GM12873 (cell line): ENCODE data around the gene MACROD2.

Experiments
- TF ChIP-seq, protein P1 (sequence below): IDR thresholded peaks from 2 replicates; pipeline ENCODE4 v1.5.1; 2012; ENCODE audit warnings: low read depth, mild to moderate bottlenecking, moderate library complexity, low read length, control low read depth; ENCODE audit not compliant: insufficient read depth; ENCODE audit errors: missing control alignments

The MACROD2 gene

DNA sequence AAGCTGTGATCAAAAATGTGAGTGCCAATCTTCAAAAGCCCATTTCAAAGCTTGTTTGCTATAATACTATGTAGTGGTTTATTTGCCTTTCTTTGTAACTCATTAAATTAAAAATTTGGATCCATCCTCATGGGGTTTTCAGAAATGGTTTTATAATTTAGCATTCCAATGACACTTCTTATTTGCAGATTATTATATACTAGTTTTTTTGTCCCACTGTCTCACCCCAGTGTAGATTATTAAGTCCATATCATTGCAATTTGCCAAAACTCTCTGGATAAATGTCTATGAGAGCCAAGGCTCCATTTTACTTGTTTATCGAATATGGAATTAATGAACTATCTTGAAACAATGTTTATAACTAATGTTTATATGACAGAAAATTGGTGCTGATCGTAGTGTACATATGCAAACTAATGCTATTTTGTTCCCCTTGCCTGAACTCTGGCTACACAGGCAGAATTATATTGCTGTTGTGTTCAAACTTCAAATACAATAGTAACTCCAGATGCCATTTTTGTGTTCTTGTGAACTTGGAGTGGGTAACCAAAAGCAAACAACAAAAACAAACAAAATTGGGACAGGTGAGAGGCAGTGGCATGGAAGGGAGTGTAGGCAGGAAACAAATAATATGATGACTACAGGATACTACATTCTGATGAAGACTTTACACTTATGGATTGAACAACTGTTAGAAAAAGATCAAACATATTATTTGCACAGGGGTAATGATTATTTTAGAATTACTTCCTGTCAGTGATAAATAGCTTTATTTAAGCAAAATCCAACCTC is 649.2 kb downstream of the MACROD2 start:
- TF ChIP-seq, protein P1, sequence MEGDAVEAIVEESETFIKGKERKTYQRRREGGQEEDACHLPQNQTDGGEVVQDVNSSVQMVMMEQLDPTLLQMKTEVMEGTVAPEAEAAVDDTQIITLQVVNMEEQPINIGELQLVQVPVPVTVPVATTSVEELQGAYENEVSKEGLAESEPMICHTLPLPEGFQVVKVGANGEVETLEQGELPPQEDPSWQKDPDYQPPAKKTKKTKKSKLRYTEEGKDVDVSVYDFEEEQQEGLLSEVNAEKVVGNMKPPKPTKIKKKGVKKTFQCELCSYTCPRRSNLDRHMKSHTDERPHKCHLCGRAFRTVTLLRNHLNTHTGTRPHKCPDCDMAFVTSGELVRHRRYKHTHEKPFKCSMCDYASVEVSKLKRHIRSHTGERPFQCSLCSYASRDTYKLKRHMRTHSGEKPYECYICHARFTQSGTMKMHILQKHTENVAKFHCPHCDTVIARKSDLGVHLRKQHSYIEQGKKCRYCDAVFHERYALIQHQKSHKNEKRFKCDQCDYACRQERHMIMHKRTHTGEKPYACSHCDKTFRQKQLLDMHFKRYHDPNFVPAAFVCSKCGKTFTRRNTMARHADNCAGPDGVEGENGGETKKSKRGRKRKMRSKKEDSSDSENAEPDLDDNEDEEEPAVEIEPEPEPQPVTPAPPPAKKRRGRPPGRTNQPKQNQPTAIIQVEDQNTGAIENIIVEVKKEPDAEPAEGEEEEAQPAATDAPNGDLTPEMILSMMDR: no peak

DNA sequence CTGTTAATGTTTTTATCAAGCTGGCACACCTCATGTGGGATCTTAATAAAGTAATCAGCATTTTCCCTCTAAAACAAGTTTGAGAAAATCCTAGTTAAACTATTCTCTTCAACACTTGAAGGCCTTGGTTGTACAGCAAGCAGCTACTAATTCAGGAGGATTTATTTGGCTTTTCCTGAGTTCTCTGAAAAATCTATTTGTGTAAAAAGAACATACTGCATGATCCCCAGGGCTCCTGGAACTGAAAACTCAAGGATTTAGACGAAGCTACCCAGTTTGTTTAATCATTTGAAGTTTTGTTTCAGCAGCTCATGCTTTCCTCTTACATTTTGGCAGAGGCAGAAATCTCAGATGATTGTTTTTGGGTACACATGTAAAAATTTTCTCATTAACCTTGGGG is 651.7 kb downstream of the MACROD2 start:
- TF ChIP-seq, protein P1: no peak

DNA sequence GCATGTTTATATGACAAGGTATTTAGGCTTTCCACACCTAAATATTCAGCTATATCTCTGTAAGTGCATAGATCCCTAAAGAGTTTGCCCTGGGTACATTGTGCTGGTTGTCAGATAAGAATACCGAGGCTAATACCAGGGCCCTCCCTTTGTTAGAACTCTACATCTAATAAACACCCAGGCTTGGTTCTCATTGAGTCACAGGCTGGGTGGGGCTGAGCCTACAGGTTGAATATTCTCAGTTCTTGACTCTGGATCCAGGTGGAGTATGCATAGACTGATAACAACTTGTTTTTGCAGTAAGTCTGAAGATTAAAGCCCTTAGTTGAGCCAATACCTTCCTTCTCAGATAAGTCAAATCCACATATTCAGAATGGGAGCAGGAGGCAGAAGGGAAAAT is 654.3 kb downstream of the MACROD2 start:
- TF ChIP-seq, protein P1: no peak

DNA sequence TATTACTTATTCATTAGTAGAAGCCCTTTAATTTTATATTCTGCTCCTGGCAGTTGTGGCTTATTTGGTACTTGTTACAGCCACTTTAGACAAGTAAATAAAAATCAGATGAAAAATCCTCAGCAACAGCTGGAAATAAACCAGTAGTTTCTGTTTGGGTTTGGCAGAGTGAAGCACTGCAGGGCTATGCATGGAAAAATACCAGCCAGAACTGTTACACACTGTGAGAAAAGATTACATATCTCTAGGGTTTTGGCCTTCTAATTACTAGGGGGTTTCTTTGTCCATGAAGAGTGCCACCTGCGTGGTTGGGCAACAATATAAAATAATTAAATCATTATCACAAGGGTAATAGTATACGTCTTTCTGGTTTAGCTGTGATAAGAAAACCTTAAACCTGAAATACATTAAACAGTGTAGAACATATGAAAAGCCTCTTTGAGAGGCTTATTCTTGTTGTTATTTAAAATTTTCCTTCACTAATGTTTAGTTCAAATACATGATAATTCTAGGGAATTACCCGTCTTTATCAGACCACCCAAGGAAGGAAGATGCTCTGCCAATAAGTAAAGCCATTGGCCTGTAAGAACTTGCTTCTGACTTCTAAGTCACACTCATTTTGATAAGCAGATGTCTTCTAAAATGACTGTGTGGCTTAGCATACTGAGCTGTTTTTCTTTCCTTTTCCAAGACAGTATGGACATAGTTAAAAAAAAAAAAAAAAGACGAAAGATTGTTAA is 662.1 kb downstream of the MACROD2 start:
- TF ChIP-seq, protein P1: no peak

DNA sequence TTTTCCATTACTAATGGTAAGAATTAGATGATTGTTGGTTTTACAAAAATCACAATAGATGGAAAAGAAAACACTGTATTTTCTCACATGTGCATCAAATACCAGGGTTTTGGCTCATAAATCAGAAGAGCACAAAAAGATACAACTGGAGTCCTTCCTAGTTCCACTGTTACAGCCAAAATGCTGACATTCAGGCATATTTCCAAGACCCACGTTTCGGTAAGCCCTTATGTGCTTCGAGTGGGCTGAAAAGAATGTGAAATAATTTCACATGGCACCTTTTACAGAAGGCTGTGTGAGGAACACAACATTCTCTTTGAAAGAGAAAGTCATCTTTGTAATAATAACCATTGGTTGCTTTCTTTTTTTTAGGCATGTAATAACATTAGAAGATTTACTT is 668.8 kb downstream of the MACROD2 start:
- TF ChIP-seq, protein P1: no peak

DNA sequence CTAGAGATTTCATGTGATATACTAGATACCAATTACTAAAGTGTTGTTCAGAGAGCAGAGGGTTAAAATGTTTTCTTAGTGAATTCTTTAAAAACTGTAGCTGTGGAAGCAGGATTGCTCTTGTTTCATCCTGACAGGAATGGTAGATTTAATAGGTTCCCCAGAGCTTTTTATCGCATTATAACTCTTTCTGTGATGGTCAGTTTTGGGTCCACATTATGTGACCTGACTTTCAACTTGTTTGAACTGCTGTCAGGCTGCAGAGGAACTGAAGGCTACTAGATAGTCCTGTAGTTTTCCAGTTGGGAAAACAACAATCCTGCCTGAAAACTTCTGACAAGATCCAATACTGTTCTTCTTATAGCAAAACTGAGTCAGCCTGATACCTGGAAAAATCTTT is 671.4 kb downstream of the MACROD2 start:
- TF ChIP-seq, protein P1: no peak

DNA sequence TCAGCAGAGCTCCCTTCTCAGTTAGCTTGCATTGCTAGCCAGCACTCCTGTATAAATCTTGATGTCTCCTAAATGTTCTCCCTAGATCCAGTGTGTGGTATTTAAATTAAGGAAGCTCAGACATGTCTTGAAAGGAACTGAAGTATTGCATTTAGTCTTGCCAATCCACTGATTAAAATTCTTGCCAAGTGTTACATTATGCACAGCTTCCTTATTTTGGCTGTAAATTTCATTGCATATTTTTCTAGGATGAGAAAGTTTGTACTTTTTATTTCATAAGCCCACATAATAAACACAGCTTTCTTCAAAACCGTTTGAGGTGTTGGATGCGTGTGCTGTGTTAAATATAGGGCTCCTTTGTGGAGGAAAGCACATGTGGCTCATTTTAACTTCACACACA is 671.9 kb downstream of the MACROD2 start:
- TF ChIP-seq, protein P1: no peak
